ENCODE measurements around the gene BTLA. TPM values are rescaled to one million over a fixed set of nuclear protein-coding genes. Genes with fewer than 3 reads are reported as not detected.
"Not testable (repeated sequence)": the region's sequence is repeated elsewhere in the genome, so short reads cannot be mapped to it uniquely, and the experiment has no call there.

BTLA gene
- total and polyA plus RNA-seq, 2 of the 13 experiments (the other 11 are each of a cell fraction or from before 2014, with no cell fraction given) = not detected

DNA sequence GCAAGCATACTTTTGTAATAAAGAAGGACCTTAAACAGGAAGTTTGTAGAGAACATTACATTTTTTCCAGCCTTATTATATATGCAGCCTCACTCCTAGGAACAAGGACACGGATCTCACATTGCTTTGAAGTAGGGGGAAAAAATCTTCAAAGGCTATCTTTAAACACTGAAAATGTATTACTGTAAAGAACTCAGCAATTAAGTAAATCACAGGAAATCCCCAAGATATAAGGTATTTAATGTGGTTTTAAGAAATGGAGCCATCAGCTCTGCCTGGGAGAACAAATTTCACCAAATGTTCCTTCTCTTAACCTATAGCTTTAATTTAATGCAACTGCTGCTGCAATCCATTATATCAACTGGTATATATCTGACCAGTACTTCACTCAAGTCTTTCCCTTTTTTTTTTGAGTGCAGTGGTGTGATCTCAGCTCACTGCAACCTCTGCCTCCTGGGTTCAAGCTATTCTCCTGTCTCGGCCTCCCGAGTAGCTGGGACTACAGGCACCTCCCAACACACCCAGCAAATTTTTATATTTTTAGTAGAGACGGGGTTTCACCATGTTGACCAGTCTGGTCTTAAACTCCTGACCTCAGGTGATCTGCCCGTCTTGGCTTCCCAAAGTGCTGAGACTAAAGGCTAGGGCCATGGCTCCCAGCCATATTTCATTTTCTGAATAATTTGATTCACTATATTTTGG, 2.8 kb downstream of the BTLA start (continued):
- TF ChIP-seq HOXA7 (CRISPR knock-in tag; IDR thresholded peaks at IDR 0.05) = no peak

GRCh38 chr3:112494448-112494767, 4.9 kb downstream of the BTLA start:
- H3K4me1 ChIP-seq (ENCODE audit: insufficient read depth, low read length); H2AFZ ChIP-seq (ENCODE audit: low read length); H3K79me2 ChIP-seq (ENCODE audit: insufficient read depth, low read length); H3K36me3 ChIP-seq (replicated peaks in 1 of 2; ENCODE audit: control insufficient read depth in 1 of 2, insufficient read depth in 2 of 2, low read length in 2 of 2); H4K20me1 ChIP-seq (ENCODE audit: insufficient read depth, low read length); in situ Hi-C loops (cut with HindIII; ENCODE audit: extremely low pct_ligation_motif_present, low pct_unique_long_range_greater_than_20kb); BruUV-seq (replicated peaks); H3K27ac ChIP-seq (ENCODE audit: extremely low read length, insufficient read depth, low read length); DNase-seq (ENCODE audit: low spot score); FAIRE-seq; H3K9ac ChIP-seq (ENCODE audit: insufficient read depth, low read depth, low read length); intact Hi-C loops (cut with micrococcal nuclease; ENCODE audit: unreplicated experiment); ATAC-seq; H3K4me2 ChIP-seq (ENCODE audit: low read depth, low read length); H3K9me3 ChIP-seq (ENCODE audit: low read length); CTCF ChIA-PET (ENCODE audit: low intra/inter-chr PET ratio, low total read pairs); H3K27me3 ChIP-seq (ENCODE audit: control insufficient read depth in 1 of 2, insufficient read depth in 2 of 2, low read length in 2 of 2); POLR2A ChIA-PET; H3K4me3 ChIP-seq (replicated peaks in 1 of 3; ENCODE audit: insufficient read depth in 1 of 3, low read depth in 2 of 3, low read length in 3 of 3): not testable (repeated sequence)
- 16% methylated on average over 3 of the region's 3 CpGs for WGBS (ENCODE audit: low lambda C conversion rate)

DNA sequence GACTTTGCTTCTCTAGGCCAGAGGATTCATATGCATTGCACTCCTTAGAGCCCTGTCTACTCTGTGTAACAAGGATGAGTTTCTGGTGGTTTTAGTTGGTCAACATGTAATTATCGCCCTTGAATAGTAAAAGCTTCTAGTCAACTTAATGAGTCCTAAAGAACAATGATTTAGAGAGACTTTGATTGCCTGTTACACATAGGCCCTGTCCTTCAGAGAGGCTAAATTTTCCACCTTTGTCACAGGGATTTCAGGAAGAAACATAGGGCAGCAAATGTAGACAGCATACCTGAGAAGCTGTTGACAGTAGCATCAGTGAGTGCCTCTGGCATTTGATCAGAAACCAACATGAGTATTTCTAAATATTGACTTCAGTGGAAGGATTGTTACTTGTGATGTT, 7.1 kb downstream of the BTLA start:
- intact Hi-C loops (cut with micrococcal nuclease; ENCODE audit: unreplicated experiment) = no loop called here
- WGBS (ENCODE audit: low lambda C conversion rate) = 0% methylated on average over 1 of the region's 1 CpG
- FAIRE-seq = no peak
- Histone ChIP-seq H3K79me2 (ENCODE audit: insufficient read depth, low read length) (no peaks in the 10 kb centered on the region), H3K4me2 (ENCODE audit: low read depth, low read length) (no peak overlapping the region), H3K4me1 (ENCODE audit: insufficient read depth, low read length) (no peaks in the 10 kb centered on the region), H4K20me1 (ENCODE audit: insufficient read depth, low read length) (no peaks in the 10 kb centered on the region), H3K27me3 (ENCODE audit: control insufficient read depth in 1 of 2, insufficient read depth in 2 of 2, low read length in 2 of 2) (no peaks in the 10 kb centered on the region), H3K27ac (ENCODE audit: extremely low read length, insufficient read depth, low read length) (no peak overlapping the region), H3K9ac (ENCODE audit: insufficient read depth, low read depth, low read length) (no peak overlapping the region), H2AFZ (ENCODE audit: low read length) (no peak overlapping the region), H3K9me3 (ENCODE audit: low read length) (no peaks in the 10 kb centered on the region), H3K36me3 (replicated peaks in 1 of 2; ENCODE audit: control insufficient read depth in 1 of 2, insufficient read depth in 2 of 2, low read length in 2 of 2) (no peaks in the 10 kb centered on the region), H3K4me3 (replicated peaks in 1 of 3; ENCODE audit: insufficient read depth in 1 of 3, low read depth in 2 of 3, low read length in 3 of 3) (no peak overlapping the region)
- in situ Hi-C loops (cut with HindIII; ENCODE audit: extremely low pct_ligation_motif_present, low pct_unique_long_range_greater_than_20kb) = no loop called here
- ChIA-PET POLR2A (no interaction called here), CTCF (ENCODE audit: low intra/inter-chr PET ratio, low total read pairs) (no interaction called here)
- DNase-seq (ENCODE audit: low spot score) = no peak
- BruUV-seq (replicated peaks) = no TSS peak
- no peak for ATAC-seq
- TF ChIP-seq KDM5A (IDR thresholded peaks at IDR 0.05; ENCODE audit: borderline replicate concordance, low read length) = no peak
- no peak for TF ChIP-seq NR2C2 (CRISPR knock-in tag; IDR thresholded peaks at IDR 0.05; ENCODE audit: borderline replicate concordance)
- TF ChIP-seq ZNF232 (CRISPR knock-in tag; IDR thresholded peaks at IDR 0.05; ENCODE audit: borderline replicate concordance) = no peak
- TF ChIP-seq PAXIP1 (CRISPR knock-in tag; conservative IDR thresholded peaks at IDR 0.05) = no peak
- TF ChIP-seq MED1 (CRISPR knock-in tag; IDR thresholded peaks at IDR 0.05) = no peak
- TF ChIP-seq NFKB2 (CRISPR knock-in tag; IDR thresholded peaks at IDR 0.05; ENCODE audit: borderline replicate concordance) = no peak
- TF ChIP-seq ZFP62 (CRISPR knock-in tag; IDR thresholded peaks at IDR 0.05) = no peak
- TF ChIP-seq ZNF136 (CRISPR knock-in tag; IDR thresholded peaks at IDR 0.05; ENCODE audit: low read depth) = no peak
- TF ChIP-seq AHR (CRISPR knock-in tag; IDR thresholded peaks at IDR 0.05) = no peak
- TF ChIP-seq, protein P1, sequence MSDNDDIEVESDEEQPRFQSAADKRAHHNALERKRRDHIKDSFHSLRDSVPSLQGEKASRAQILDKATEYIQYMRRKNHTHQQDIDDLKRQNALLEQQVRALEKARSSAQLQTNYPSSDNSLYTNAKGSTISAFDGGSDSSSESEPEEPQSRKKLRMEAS (IDR thresholded peaks at IDR 0.05) = no peak
- TF ChIP-seq HNF4G (IDR thresholded peaks at IDR 0.05; ENCODE audit: borderline replicate concordance, low read depth, low read length) = no peak
- no peak for TF ChIP-seq HNF4G (CRISPR knock-in tag; IDR thresholded peaks at IDR 0.05; ENCODE audit: borderline replicate concordance, low read depth)
- no peak for TF ChIP-seq SP140L (CRISPR knock-in tag; IDR thresholded peaks at IDR 0.05; ENCODE audit: borderline replicate concordance)
- no peak for TF ChIP-seq ZNF747 (CRISPR knock-in tag; IDR thresholded peaks at IDR 0.05; ENCODE audit: borderline replicate concordance)

Data from HepG2 (cell line).